ENCODE data around the gene SART1. TPM values are rescaled to one million over a fixed set of nuclear protein-coding genes. Genes with fewer than 3 reads are reported as not detected.

The SART1 gene
- total RNA-seq, 1 experiment from 2014 or later: 74.6 TPM

DNA sequence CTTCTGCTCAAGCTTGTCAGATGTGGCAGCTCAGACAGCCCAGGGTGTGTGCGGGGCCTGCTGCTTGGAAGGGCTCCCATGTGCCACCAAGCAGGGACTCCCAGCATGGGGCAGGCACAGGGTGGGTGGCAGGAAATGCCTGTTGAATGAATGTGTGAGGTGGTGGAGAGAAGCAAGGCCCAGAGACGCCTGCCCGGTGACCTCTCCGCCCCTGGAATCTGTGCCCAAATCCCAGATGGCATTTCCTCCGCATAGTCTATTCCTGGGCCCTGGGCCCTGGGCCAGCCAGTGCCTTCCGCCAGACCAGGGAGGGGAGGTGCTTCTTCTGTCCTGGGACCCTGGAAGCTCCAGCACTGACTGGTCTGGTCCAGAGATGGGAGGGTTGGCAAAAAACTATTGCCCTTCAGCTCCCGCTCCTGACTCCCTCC is 53.9 kb downstream of the SART1 start:
- H3K4me1 ChIP-seq (replicated peaks; ENCODE audit: insufficient read depth): peaks cover 65% of the 10 kb centered on the region
- peak; percentile 80 to 89 for DNase-seq
- no peak overlapping the region for H2AFZ ChIP-seq
- H3K9me3 ChIP-seq (ENCODE audit: insufficient read depth, low read depth): no peaks in the 10 kb centered on the region
- H3K79me2 ChIP-seq (ENCODE audit: low read depth): 0 out of 2 replicates have a peak, but pooled peaks cover 4% of the 10 kb centered on the region
- H3K4me2 ChIP-seq: peak overlapping the region; percentile 57
- no peaks in the 10 kb centered on the region for H4K20me1 ChIP-seq (ENCODE audit: insufficient read depth)
- peaks cover 37% of the 10 kb centered on the region for H3F3A ChIP-seq (ENCODE audit: insufficient read depth, low read depth)
- intact Hi-C loops (cut with micrococcal nuclease; ENCODE audit: unreplicated experiment): no loop called here
- ChIA-PET CTCF (no interaction called here), POLR2A (ENCODE audit: unreplicated experiment) (interaction anchor here (0.5 kb wide), 1 partner anchor 14 kb away, joined by 15 read pairs; no protein-coding TSS in a partner anchor)
- H3K27me3 ChIP-seq (ENCODE audit: insufficient read depth, low read depth): no peaks in the 10 kb centered on the region
- no peaks in the 10 kb centered on the region for H3K9me2 ChIP-seq (ENCODE audit: insufficient read depth)
- TF ChIP-seq EZH2 (IDR thresholded peaks at IDR 0.05; ENCODE audit: low read depth): no peak
- TF ChIP-seq, protein P1, sequence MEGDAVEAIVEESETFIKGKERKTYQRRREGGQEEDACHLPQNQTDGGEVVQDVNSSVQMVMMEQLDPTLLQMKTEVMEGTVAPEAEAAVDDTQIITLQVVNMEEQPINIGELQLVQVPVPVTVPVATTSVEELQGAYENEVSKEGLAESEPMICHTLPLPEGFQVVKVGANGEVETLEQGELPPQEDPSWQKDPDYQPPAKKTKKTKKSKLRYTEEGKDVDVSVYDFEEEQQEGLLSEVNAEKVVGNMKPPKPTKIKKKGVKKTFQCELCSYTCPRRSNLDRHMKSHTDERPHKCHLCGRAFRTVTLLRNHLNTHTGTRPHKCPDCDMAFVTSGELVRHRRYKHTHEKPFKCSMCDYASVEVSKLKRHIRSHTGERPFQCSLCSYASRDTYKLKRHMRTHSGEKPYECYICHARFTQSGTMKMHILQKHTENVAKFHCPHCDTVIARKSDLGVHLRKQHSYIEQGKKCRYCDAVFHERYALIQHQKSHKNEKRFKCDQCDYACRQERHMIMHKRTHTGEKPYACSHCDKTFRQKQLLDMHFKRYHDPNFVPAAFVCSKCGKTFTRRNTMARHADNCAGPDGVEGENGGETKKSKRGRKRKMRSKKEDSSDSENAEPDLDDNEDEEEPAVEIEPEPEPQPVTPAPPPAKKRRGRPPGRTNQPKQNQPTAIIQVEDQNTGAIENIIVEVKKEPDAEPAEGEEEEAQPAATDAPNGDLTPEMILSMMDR (conservative IDR thresholded peaks at IDR 0.05): no peak
- no peak overlapping the region for H3K4me3 ChIP-seq
- peak overlapping the region; percentile 38 for H3K27ac ChIP-seq
- no TSS peak for BruUV-seq (replicated peaks)
- no peaks in the 10 kb centered on the region for H3K36me3 ChIP-seq (ENCODE audit: low read depth)

GRCh38 chr11:66015936-66016792 is 54.6 kb downstream of the SART1 start:
- H3K4me3 ChIP-seq: no peak overlapping the region
- no peak for DNase-seq
- no peaks in the 10 kb centered on the region for H4K20me1 ChIP-seq (ENCODE audit: insufficient read depth)
- CTCF ChIA-PET: no interaction called here
- peaks cover 31% of the 10 kb centered on the region for H3F3A ChIP-seq (ENCODE audit: insufficient read depth, low read depth)
- peaks cover 66% of the 10 kb centered on the region for H3K4me1 ChIP-seq (replicated peaks; ENCODE audit: insufficient read depth)
- no TSS peak for BruUV-seq (replicated peaks)
- POLR2A ChIA-PET (ENCODE audit: unreplicated experiment): interaction anchor here (0.6 kb wide), 1 partner anchor 40 kb away, joined by 4 read pairs; no protein-coding TSS in a partner anchor
- intact Hi-C loops (cut with micrococcal nuclease; ENCODE audit: unreplicated experiment): no loop called here
- H3K79me2 ChIP-seq (ENCODE audit: low read depth): 0 out of 2 replicates have a peak, but pooled peaks cover 4% of the 10 kb centered on the region
- no peak overlapping the region for H2AFZ ChIP-seq
- H3K27ac ChIP-seq: peak overlapping the region; percentile 38
- no peaks in the 10 kb centered on the region for H3K9me3 ChIP-seq (ENCODE audit: insufficient read depth, low read depth)
- TF ChIP-seq, protein P1 (conservative IDR thresholded peaks at IDR 0.05): no peak
- TF ChIP-seq EZH2 (IDR thresholded peaks at IDR 0.05; ENCODE audit: low read depth): no peak
- H3K27me3 ChIP-seq (ENCODE audit: insufficient read depth, low read depth): no peaks in the 10 kb centered on the region
- H3K9me2 ChIP-seq (ENCODE audit: insufficient read depth): no peaks in the 10 kb centered on the region
- peak overlapping the region; percentile 57 for H3K4me2 ChIP-seq
- H3K36me3 ChIP-seq (ENCODE audit: low read depth): no peaks in the 10 kb centered on the region

DNA sequence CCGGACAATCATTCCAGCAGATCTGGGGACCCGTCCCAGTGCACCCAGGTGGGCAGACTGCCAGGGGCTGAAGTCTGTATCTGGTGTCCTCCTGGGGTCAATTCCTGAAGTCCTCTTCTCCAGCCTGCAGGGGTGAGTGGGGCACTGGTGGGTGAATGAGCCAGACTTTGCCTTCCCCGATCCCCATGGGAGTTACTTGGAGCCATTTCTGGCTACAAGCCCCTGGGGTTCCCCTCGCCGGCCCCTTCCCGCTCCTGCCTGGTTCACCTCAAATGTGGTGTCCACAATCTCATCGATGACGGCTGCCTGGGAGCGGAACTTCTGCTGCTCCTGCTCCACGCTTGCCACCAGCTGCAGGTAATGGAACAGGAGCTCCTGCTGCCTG is 55.3 kb downstream of the SART1 start:
- H3K27me3 ChIP-seq (ENCODE audit: insufficient read depth, low read depth): no peaks in the 10 kb centered on the region
- H3K4me3 ChIP-seq: no peak overlapping the region
- no peaks in the 10 kb centered on the region for H3K36me3 ChIP-seq (ENCODE audit: low read depth)
- ChIA-PET CTCF (no interaction called here), POLR2A (ENCODE audit: unreplicated experiment) (interaction anchor here (0.6 kb wide), 1 partner anchor 39 kb away, joined by 4 read pairs; no protein-coding TSS in a partner anchor)
- intact Hi-C loops (cut with micrococcal nuclease; ENCODE audit: unreplicated experiment): no loop called here
- no peak for DNase-seq
- no peaks in the 10 kb centered on the region for H3K9me3 ChIP-seq (ENCODE audit: insufficient read depth, low read depth)
- no peak overlapping the region for H3K27ac ChIP-seq
- BruUV-seq (replicated peaks): no TSS peak
- peaks cover 68% of the 10 kb centered on the region for H3K4me1 ChIP-seq (replicated peaks; ENCODE audit: insufficient read depth)
- no peak overlapping the region for H3K4me2 ChIP-seq
- H2AFZ ChIP-seq: no peak overlapping the region
- H3K79me2 ChIP-seq (ENCODE audit: low read depth): 0 out of 2 replicates have a peak, but pooled peaks cover 4% of the 10 kb centered on the region
- no peak for TF ChIP-seq EZH2 (IDR thresholded peaks at IDR 0.05; ENCODE audit: low read depth)
- TF ChIP-seq, protein P1 (conservative IDR thresholded peaks at IDR 0.05): no peak
- peaks cover 27% of the 10 kb centered on the region for H3F3A ChIP-seq (ENCODE audit: insufficient read depth, low read depth)
- H4K20me1 ChIP-seq (ENCODE audit: insufficient read depth): no peaks in the 10 kb centered on the region
- H3K9me2 ChIP-seq (ENCODE audit: insufficient read depth): no peaks in the 10 kb centered on the region

Measured in PC-9 (cell line).